SK-N-SH treated with all-trans-retinoic acid at 6 μM for 48 hours (cell line): ENCODE results near the gene ULK4.
"Not testable (repeated sequence)": the region's sequence is repeated elsewhere in the genome, so short reads cannot be mapped to it uniquely, and the experiment has no call there.

Experiments used
- ATAC-seq: fragments of 200-7000 bp; cut with Tn5 transposase; 3 replicates; pipeline ENCODE4 v1.9.1; 2020; ENCODE audit warnings: mild to moderate bottlenecking, moderate library complexity
- ARNTL ChIP-seq: fragments of 450-650 bp; formaldehyde crosslinking; IDR thresholded peaks from 2 replicates; pipeline ENCODE4 v1.5.0; 2020; ENCODE audit warnings: low read depth, mild to moderate bottlenecking, moderate library complexity, borderline replicate concordance
- BACH2 ChIP-seq: fragments of 250-450 bp; sonication (Bioruptor Pico); IDR thresholded peaks from 2 replicates; pipeline ENCODE4 v1.9.0; 2021; ENCODE audit warnings: mild to moderate bottlenecking, borderline replicate concordance
- CREB5 ChIP-seq: fragments of 250-450 bp; sonication (Bioruptor Pico); IDR thresholded peaks from 2 replicates; pipeline ENCODE4 v1.5.1; 2020; ENCODE audit warnings: low read depth, mild to moderate bottlenecking, moderate library complexity
- CSRNP3 ChIP-seq: fragments of 250-450 bp; sonication (Bioruptor Pico); IDR thresholded peaks from 2 replicates; pipeline ENCODE4 v1.5.1; 2021; ENCODE audit warnings: mild to moderate bottlenecking, moderate library complexity
- ESRRG ChIP-seq: fragments of 250-450 bp; sonication (Bioruptor Pico); IDR thresholded peaks from 2 replicates; pipeline ENCODE4 v1.6.1; 2021; ENCODE audit warnings: mild to moderate bottlenecking
- GLIS3 ChIP-seq: fragments of 250-450 bp; sonication (Bioruptor Pico); IDR thresholded peaks from 2 replicates; pipeline ENCODE4 v1.5.0; 2020; ENCODE audit warnings: mild to moderate bottlenecking, moderate library complexity
- ISL1 ChIP-seq: fragments of 250-450 bp; sonication (Bioruptor Pico); IDR thresholded peaks from 2 replicates; pipeline ENCODE4 v2.1.2; 2022; ENCODE audit warnings: mild to moderate bottlenecking, moderate library complexity
- OSR1 ChIP-seq: fragments of 250-450 bp; sonication (Bioruptor Pico); IDR thresholded peaks from 2 replicates; pipeline ENCODE4 v1.8.0; 2022; ENCODE audit warnings: moderate library complexity, mild to moderate bottlenecking, inconsistent platforms
- PATZ1 ChIP-seq: fragments of 250-450 bp; sonication (Bioruptor Pico); IDR thresholded peaks from 2 replicates; pipeline ENCODE4 v1.8.0; 2020; ENCODE audit warnings: mild to moderate bottlenecking, moderate library complexity, borderline replicate concordance
- POU6F1 ChIP-seq: fragments of 250-450 bp; sonication (Bioruptor Pico); IDR thresholded peaks from 2 replicates; pipeline ENCODE4 v1.8.0; 2021; ENCODE audit warnings: low read depth, mild to moderate bottlenecking, moderate library complexity, borderline replicate concordance
- PPARA ChIP-seq: fragments of 250-450 bp; sonication (Bioruptor Pico); IDR thresholded peaks from 2 replicates; pipeline ENCODE4 v1.5.0; 2020; ENCODE audit warnings: mild to moderate bottlenecking, borderline replicate concordance
- RARB ChIP-seq: fragments of 250-450 bp; sonication (Bioruptor Pico); IDR thresholded peaks from 2 replicates; pipeline ENCODE4 v1.8.0; 2021; ENCODE audit warnings: mild to moderate bottlenecking, moderate library complexity
- TCF4 ChIP-seq: fragments of 250-450 bp; sonication (Bioruptor Pico); IDR thresholded peaks from 2 replicates; pipeline ENCODE4 v1.8.0; 2021; ENCODE audit warnings: mild to moderate bottlenecking, moderate library complexity, borderline replicate concordance
- TOX ChIP-seq: fragments of 250-450 bp; sonication (Bioruptor Pico); IDR thresholded peaks from 2 replicates; pipeline ENCODE4 v1.8.0; 2021; ENCODE audit warnings: mild to moderate bottlenecking, moderate library complexity, borderline replicate concordance
- TSHZ2 ChIP-seq: fragments of 250-450 bp; sonication (Bioruptor Pico); IDR thresholded peaks from 2 replicates; pipeline ENCODE4 v1.5.0; 2020; ENCODE audit warnings: mild to moderate bottlenecking, moderate library complexity
- ZC3H10 ChIP-seq: fragments of 250-450 bp; sonication (Bioruptor Pico); IDR thresholded peaks from 2 replicates; pipeline ENCODE4 v1.5.1; 2021; ENCODE audit warnings: mild to moderate bottlenecking, moderate library complexity
- ZFP3 ChIP-seq: fragments of 250-450 bp; sonication (Bioruptor Pico); IDR thresholded peaks from 2 replicates; pipeline ENCODE4 v1.5.0; 2020; ENCODE audit warnings: mild to moderate bottlenecking, moderate library complexity
- ZFP30 ChIP-seq: fragments of 450-650 bp; formaldehyde crosslinking; IDR thresholded peaks from 2 replicates; pipeline ENCODE4 v1.5.0; 2022; ENCODE audit warnings: mild to moderate bottlenecking, moderate library complexity
- ZNF565 ChIP-seq: fragments of 450-650 bp; formaldehyde crosslinking; conservative IDR thresholded peaks from 2 replicates; pipeline ENCODE4 v1.5.0; 2020; ENCODE audit warnings: low read depth, mild to moderate bottlenecking, moderate library complexity
- ZNF70 ChIP-seq: fragments of 450-650 bp; formaldehyde crosslinking; IDR thresholded peaks from 2 replicates; pipeline ENCODE4 v1.5.0; 2020; ENCODE audit warnings: mild to moderate bottlenecking, moderate library complexity
- ZNF8 ChIP-seq: fragments of 450-650 bp; formaldehyde crosslinking; IDR thresholded peaks from 2 replicates; pipeline ENCODE4 v1.5.0; 2020; ENCODE audit warnings: mild to moderate bottlenecking, moderate library complexity

The ULK4 gene

GRCh38 chr3:41460736-41461135 lies 501.2 kb downstream of the ULK4 start:
- ATAC-seq, result no peak
- no peak for TF ChIP-seq ZC3H10 (CRISPR knock-in tag)
- TF ChIP-seq RARB (CRISPR knock-in tag), result no peak
- no peak for TF ChIP-seq OSR1 (CRISPR knock-in tag)
- no peak for TF ChIP-seq ISL1 (CRISPR knock-in tag)
- TF ChIP-seq TSHZ2 (CRISPR knock-in tag), result no peak
- no peak for TF ChIP-seq BACH2
- TF ChIP-seq ZFP30 (CRISPR knock-in tag), result no peak

GRCh38 chr3:41457176-41457575 lies 504.7 kb downstream of the ULK4 start:
- no peak for ATAC-seq
- TF ChIP-seq ZC3H10 (CRISPR knock-in tag) (no peak), ARNTL (CRISPR knock-in tag) (no peak)
- TF ChIP-seq, all 23 proteins: peak for 0

GRCh38 chr3:41456162-41456561 lies 505.7 kb downstream of the ULK4 start:
- ATAC-seq, result no peak
- TF ChIP-seq ESRRG (CRISPR knock-in tag) (no peak), ZFP3 (no peak), GLIS3 (no peak), CSRNP3 (no peak), TCF4 (CRISPR knock-in tag) (no peak), PPARA (CRISPR knock-in tag) (no peak), ARNTL (CRISPR knock-in tag) (no peak), RARB (CRISPR knock-in tag) (no peak), ZNF70 (no peak), ZNF8 (CRISPR knock-in tag) (no peak), OSR1 (CRISPR knock-in tag) (no peak), POU6F1 (CRISPR knock-in tag) (no peak), TSHZ2 (CRISPR knock-in tag) (no peak)

GRCh38 chr3:41453618-41454017 lies 508.3 kb downstream of the ULK4 start:
- not testable (repeated sequence) for ATAC-seq

GRCh38 chr3:41450416-41451231 lies 511.3 kb downstream of the ULK4 start:
- 0 out of 3 replicates have a peak, but pooled peaks have one; percentile 31 for ATAC-seq
- no peak for TF ChIP-seq BACH2
- TF ChIP-seq CREB5, result no peak
- no peak for TF ChIP-seq OSR1 (CRISPR knock-in tag)
- TF ChIP-seq RARB (CRISPR knock-in tag), result no peak
- no peak for TF ChIP-seq PATZ1 (CRISPR knock-in tag)
- TF ChIP-seq ARNTL (CRISPR knock-in tag), result no peak
- TF ChIP-seq TOX (CRISPR knock-in tag), result no peak
- TF ChIP-seq ZNF8 (CRISPR knock-in tag), result no peak
- TF ChIP-seq ZNF565 (CRISPR knock-in tag), result no peak
